ENCODE measurements around the gene MEGF11. TPM values are rescaled to one million over a fixed set of nuclear protein-coding genes. Genes with fewer than 3 reads are reported as not detected.

MEGF11 gene
- total RNA-seq, 1 experiment from 2014 or later = 2.3 TPM

DNA sequence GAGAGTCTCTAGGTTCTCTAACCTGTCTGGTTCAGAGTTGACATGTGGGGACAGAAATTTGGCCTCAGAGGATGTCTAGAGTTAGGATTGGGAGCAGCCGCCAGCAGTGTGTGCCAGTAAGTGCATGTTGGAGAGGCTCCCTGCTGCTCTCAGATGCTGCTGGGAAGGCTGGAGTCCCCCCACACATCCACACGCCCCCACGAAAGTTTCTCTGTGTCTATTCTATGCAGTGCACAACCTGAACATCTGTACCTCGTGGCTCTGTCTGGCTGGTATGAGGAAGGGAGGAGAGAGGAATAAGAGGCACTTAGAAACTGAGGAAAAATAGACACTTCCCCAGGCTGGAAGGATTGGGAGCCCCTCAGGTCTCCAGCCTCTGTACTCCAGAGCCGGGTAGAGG lies 252.5 kb downstream of the MEGF11 start (continued):
- TF ChIP-seq REST (IDR thresholded peaks at IDR 0.05; ENCODE audit: low read depth) (no peak), SIN3A (IDR thresholded peaks at IDR 0.05; ENCODE audit: low read depth) (no peak), ZNF274 (IDR thresholded peaks at IDR 0.05; ENCODE audit: low read depth, low read length) (no peak), JUND (IDR thresholded peaks at IDR 0.05) (no peak), SRF (IDR thresholded peaks at IDR 0.05; ENCODE audit: low read depth) (no peak)
- TF ChIP-seq, protein P1, sequence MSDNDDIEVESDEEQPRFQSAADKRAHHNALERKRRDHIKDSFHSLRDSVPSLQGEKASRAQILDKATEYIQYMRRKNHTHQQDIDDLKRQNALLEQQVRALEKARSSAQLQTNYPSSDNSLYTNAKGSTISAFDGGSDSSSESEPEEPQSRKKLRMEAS (IDR thresholded peaks at IDR 0.05) = no peak

DNA sequence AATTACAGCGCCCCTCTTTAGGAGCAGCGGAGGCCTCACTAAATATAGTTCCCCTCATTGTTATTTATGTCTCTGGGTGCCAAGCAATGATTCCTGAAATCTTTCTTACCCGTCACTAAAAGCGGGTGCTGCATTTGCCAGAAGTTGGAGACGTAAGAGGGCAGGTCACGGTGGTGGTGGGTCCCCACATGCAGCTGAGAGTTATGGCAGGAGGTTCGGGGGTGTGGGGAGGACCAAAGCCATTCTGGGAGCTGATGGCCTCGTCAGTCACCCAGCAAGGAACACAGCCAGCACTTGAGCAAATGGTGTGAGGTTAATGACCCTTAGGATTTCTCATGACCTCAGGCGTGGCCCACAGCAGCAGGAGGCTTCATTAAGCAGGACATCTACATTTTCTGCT lies 255.1 kb downstream of the MEGF11 start:
- DNase-seq (ENCODE audit: low read depth, low spot score) (no peak), ATAC-seq (no peak)
- no TSS peak for BruUV-seq (replicated peaks)
- H3K36me3 ChIP-seq (ENCODE audit: control insufficient read depth in 1 of 2, insufficient read depth in 2 of 2, low read length in 2 of 2) = no peaks in the 10 kb centered on the region
- H3K27ac ChIP-seq (ENCODE audit: low read depth, low read length) = no peak overlapping the region
- H3K9me2 ChIP-seq (ENCODE audit: insufficient read depth) = no peaks in the 10 kb centered on the region
- intact Hi-C loops (cut with micrococcal nuclease) = no loop called here
- ChIA-PET POLR2A (no interaction called here), RAD21 (ENCODE audit: low non-redundant PET in 1 of 2, low total read pairs in 2 of 2, uncharacterized antibody in 2 of 2, unreplicated experiment in 2 of 2) (no interaction called here), CTCF (no interaction called here)
- peaks cover 19% of the 10 kb centered on the region for H3K27me3 ChIP-seq (ENCODE audit: insufficient read depth, low read length)
- no peaks in the 10 kb centered on the region for H4K20me1 ChIP-seq (ENCODE audit: insufficient read depth)
- no peak overlapping the region for H3K9ac ChIP-seq (ENCODE audit: low read length)
- no peak overlapping the region for H3K4me3 ChIP-seq (replicated peaks in 1 of 2; ENCODE audit: low read depth in 1 of 2, low read length in 2 of 2)
- H3K4me2 ChIP-seq (ENCODE audit: low read length) = no peak overlapping the region
- no peak overlapping the region for H2AFZ ChIP-seq (ENCODE audit: low read depth, low read length, poor library complexity, severe bottlenecking)
- H3K4me1 ChIP-seq (ENCODE audit: control insufficient read depth in 1 of 2, insufficient read depth in 2 of 2, low read length in 2 of 2) = no peaks in the 10 kb centered on the region
- no peaks in the 10 kb centered on the region for H3K79me2 ChIP-seq (ENCODE audit: insufficient read depth, low read length)
- H3K9me3 ChIP-seq (ENCODE audit: control insufficient read depth in 1 of 2, insufficient read depth in 1 of 2, low read depth in 1 of 2, low read length in 2 of 2) = no peaks in the 10 kb centered on the region
- no peak for TF ChIP-seq SRF (IDR thresholded peaks at IDR 0.05; ENCODE audit: low read depth)
- TF ChIP-seq CEBPB (IDR thresholded peaks at IDR 0.05; ENCODE audit: low read depth) = no peak
- TF ChIP-seq POLR2AphosphoS5 (IDR thresholded peaks at IDR 0.05; ENCODE audit: low read depth, low read length) = no peak
- no peak for TF ChIP-seq TCF7L2 (IDR thresholded peaks at IDR 0.05; ENCODE audit: borderline replicate concordance, extremely low read depth, insufficient read depth, insufficient read length)
- no peak for TF ChIP-seq ZBTB33 (IDR thresholded peaks at IDR 0.05; ENCODE audit: extremely low read depth, insufficient replicate concordance, low read length)
- no peak for TF ChIP-seq EGR1 (IDR thresholded peaks at IDR 0.05; ENCODE audit: low read depth)
- TF ChIP-seq CBX3 (IDR thresholded peaks at IDR 0.05; ENCODE audit: low read depth) = no peak
- no peak for TF ChIP-seq SIN3A (IDR thresholded peaks at IDR 0.05; ENCODE audit: low read depth)
- TF ChIP-seq, protein P1 (IDR thresholded peaks at IDR 0.05) = no peak
- TF ChIP-seq POLR2A (IDR thresholded peaks at IDR 0.05; ENCODE audit: borderline replicate concordance, extremely low read depth, insufficient read depth, insufficient read length) = no peak
- no peak for TF ChIP-seq EZH2phosphoT487 (IDR thresholded peaks at IDR 0.05; ENCODE audit: borderline replicate concordance)
- no peak for TF ChIP-seq REST (IDR thresholded peaks at IDR 0.05; ENCODE audit: low read depth)
- no peak for TF ChIP-seq RAD21 (IDR thresholded peaks at IDR 0.05; ENCODE audit: low read depth)
- TF ChIP-seq ELF1 (IDR thresholded peaks at IDR 0.05; ENCODE audit: borderline replicate concordance, low read depth) = no peak
